Measurements from ENCODE around the gene TALDO1. TPM values are rescaled to one million over a fixed set of nuclear protein-coding genes. Genes with fewer than 3 reads are reported as not detected.

Gene TALDO1
- total and polyA plus RNA-seq, 2 experiments from 2014 or later, result 137 to 161 TPM

DNA sequence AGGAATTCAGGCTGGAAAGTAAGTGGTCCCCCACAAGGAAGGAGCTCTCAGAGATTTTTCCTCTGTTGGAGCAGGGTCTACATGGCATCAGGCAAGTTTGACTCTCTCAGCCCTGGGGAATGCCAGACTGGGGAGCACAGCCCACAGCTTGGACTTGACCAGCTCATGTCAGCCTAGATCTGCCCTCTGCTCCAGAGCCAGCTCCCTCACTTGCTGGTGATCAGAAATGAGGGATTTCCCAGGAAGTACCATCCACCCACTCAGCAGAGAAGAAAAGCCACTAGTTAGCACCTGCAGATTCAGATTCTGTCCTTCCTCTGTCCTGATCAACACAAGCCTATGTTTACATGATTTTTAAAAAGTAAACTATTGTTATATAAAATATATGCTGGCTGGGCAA lies 13.0 kb downstream of the TALDO1 start:
- no peak for TF ChIP-seq EZH2phosphoT487 (IDR thresholded peaks at IDR 0.05; ENCODE audit: low read depth, severe bottlenecking, unreplicated experiment)
- TF ChIP-seq, protein P1, sequence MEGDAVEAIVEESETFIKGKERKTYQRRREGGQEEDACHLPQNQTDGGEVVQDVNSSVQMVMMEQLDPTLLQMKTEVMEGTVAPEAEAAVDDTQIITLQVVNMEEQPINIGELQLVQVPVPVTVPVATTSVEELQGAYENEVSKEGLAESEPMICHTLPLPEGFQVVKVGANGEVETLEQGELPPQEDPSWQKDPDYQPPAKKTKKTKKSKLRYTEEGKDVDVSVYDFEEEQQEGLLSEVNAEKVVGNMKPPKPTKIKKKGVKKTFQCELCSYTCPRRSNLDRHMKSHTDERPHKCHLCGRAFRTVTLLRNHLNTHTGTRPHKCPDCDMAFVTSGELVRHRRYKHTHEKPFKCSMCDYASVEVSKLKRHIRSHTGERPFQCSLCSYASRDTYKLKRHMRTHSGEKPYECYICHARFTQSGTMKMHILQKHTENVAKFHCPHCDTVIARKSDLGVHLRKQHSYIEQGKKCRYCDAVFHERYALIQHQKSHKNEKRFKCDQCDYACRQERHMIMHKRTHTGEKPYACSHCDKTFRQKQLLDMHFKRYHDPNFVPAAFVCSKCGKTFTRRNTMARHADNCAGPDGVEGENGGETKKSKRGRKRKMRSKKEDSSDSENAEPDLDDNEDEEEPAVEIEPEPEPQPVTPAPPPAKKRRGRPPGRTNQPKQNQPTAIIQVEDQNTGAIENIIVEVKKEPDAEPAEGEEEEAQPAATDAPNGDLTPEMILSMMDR (IDR thresholded peaks at IDR 0.05; ENCODE audit: poor library complexity), result no peak
- no peak for TF ChIP-seq EZH2 (IDR thresholded peaks at IDR 0.05; ENCODE audit: borderline replicate concordance)
- Histone ChIP-seq H4K20me1 (ENCODE audit: insufficient read depth, poor library complexity, severe bottlenecking) (peaks cover 3% of the 10 kb centered on the region), H3K27me3 (no peaks in the 10 kb centered on the region), H3K4me3 (no peak overlapping the region), H3K9me2 (replicated peaks; ENCODE audit: insufficient read depth) (no peaks in the 10 kb centered on the region), H2AFZ (no peak overlapping the region), H3K79me2 (peaks cover 9% of the 10 kb centered on the region), H3K36me3 (replicated peaks; ENCODE audit: insufficient read depth, low read depth) (no peaks in the 10 kb centered on the region), H3K4me1 (ENCODE audit: insufficient read depth) (peaks cover 8% of the 10 kb centered on the region), H3K9me3 (ENCODE audit: low read depth) (no peaks in the 10 kb centered on the region), H3K4me2 (no peak overlapping the region), H3K27ac (no peak overlapping the region)
- no peak for DNase-seq (ENCODE audit: low spot score)

DNA sequence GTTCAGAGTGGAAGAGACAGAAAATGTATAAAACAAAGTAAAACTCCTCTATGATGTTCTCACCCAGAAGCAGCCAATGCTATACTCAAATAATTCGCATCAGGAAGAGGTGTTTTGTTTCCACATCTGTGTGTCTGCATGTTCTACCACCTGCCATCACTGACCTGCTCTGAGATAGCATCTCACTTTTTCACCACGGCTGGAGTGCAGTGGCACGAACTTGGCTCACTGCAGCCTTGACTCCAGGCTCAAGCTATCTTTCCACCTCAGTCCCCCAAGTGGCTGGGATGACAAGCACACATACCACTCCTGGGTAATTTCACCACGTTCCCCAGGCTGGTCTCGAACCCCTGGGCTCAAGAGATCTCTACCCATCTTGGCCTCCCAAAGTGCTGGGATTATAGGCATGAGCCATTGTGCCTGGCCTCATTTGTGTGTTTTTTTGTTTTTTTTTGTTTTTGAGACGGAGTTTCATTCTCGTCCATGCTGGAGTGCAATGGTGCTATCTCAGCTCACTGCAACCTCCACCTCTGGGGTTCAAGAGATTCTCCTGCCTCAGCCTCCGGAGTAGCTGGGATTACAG lies 14.4 kb downstream of the TALDO1 start:
- H4K20me1 ChIP-seq (ENCODE audit: insufficient read depth, poor library complexity, severe bottlenecking), result peaks cover 3% of the 10 kb centered on the region
- no peaks in the 10 kb centered on the region for H3K9me2 ChIP-seq (replicated peaks; ENCODE audit: insufficient read depth)
- 94% methylated on average over 8 of the region's 8 CpGs for WGBS (ENCODE audit: low lambda C conversion rate, missing lambda C conversion rate)
- H3K4me1 ChIP-seq (ENCODE audit: insufficient read depth), result peaks cover 8% of the 10 kb centered on the region
- no peaks in the 10 kb centered on the region for H3K9me3 ChIP-seq (ENCODE audit: low read depth)
- H3K4me3 ChIP-seq, result no peak overlapping the region
- no peaks in the 10 kb centered on the region for H3K27me3 ChIP-seq
- no peak overlapping the region for H3K27ac ChIP-seq
- no peak for TF ChIP-seq EZH2phosphoT487 (IDR thresholded peaks at IDR 0.05; ENCODE audit: low read depth, severe bottlenecking, unreplicated experiment)
- TF ChIP-seq EZH2 (IDR thresholded peaks at IDR 0.05; ENCODE audit: borderline replicate concordance), result no peak
- TF ChIP-seq, protein P1 (IDR thresholded peaks at IDR 0.05; ENCODE audit: poor library complexity), result no peak
- no peak overlapping the region for H3K4me2 ChIP-seq
- peaks cover 9% of the 10 kb centered on the region for H3K79me2 ChIP-seq
- no peak for DNase-seq (ENCODE audit: low spot score)
- no peak overlapping the region for H2AFZ ChIP-seq
- H3K36me3 ChIP-seq (replicated peaks; ENCODE audit: insufficient read depth, low read depth), result no peaks in the 10 kb centered on the region

DNA sequence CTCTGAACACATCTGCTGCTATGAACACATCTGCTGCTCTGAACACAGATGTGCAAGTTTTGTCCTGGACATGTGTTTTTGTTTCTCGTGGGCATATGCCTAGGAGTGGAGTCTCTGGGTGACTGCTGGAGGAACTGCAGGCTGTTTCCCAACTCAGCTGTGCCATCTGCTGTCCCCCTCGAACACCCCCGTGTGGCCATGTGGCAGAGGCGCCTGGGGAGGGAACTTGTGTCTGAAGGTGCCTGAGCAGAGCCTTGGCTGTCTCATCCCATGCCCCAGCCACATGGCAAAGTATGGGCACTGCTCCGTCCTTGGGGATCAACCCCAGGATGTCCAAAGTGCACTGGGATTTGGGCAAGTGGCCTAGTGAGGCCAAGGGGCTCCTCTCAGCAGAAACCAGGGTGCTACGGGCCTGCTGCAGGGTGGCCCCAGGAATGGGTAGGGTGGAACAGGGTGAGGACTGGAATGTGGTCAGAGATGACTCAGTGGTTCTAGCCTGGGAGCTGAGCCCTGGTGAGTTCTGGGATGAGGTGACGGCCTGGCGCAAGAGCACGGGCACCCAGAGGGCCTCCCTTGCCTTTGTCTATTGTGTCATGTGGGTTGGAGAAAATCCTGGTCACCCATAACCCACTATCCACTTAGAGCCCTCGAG lies 15.3 kb downstream of the TALDO1 start:
- H3K27ac ChIP-seq, result no peak overlapping the region
- H3K27me3 ChIP-seq, result no peaks in the 10 kb centered on the region
- no peak overlapping the region for H3K4me2 ChIP-seq
- peaks cover 8% of the 10 kb centered on the region for H3K4me1 ChIP-seq (ENCODE audit: insufficient read depth)
- 75% methylated on average over 10 of the region's 10 CpGs for WGBS (ENCODE audit: low lambda C conversion rate, missing lambda C conversion rate)
- H2AFZ ChIP-seq, result no peak overlapping the region
- no peak for TF ChIP-seq EZH2phosphoT487 (IDR thresholded peaks at IDR 0.05; ENCODE audit: low read depth, severe bottlenecking, unreplicated experiment)
- TF ChIP-seq, protein P1 (IDR thresholded peaks at IDR 0.05; ENCODE audit: poor library complexity), result no peak
- no peak for TF ChIP-seq EZH2 (IDR thresholded peaks at IDR 0.05; ENCODE audit: borderline replicate concordance)
- peaks cover 3% of the 10 kb centered on the region for H4K20me1 ChIP-seq (ENCODE audit: insufficient read depth, poor library complexity, severe bottlenecking)
- H3K9me2 ChIP-seq (replicated peaks; ENCODE audit: insufficient read depth), result no peaks in the 10 kb centered on the region
- no peaks in the 10 kb centered on the region for H3K36me3 ChIP-seq (replicated peaks; ENCODE audit: insufficient read depth, low read depth)
- H3K9me3 ChIP-seq (ENCODE audit: low read depth), result no peaks in the 10 kb centered on the region
- no peak overlapping the region for H3K4me3 ChIP-seq
- no peak for DNase-seq (ENCODE audit: low spot score)
- peaks cover 3% of the 10 kb centered on the region for H3K79me2 ChIP-seq
